Fibroblast of mammary gland (primary cell): ENCODE data around the gene LRP2.

ENCODE experiments used
- DNase-seq: peaks from one replicate; pipeline ENCODE4 v3.0.0-alpha.2; 2010; ENCODE audit warnings: low read depth
- H3K4me3 ChIP-seq: 2 replicates; pipeline ENCODE4 v1.5.1; 2011; ENCODE audit warnings: low read depth, mild to moderate bottlenecking, low read length, moderate library complexity; ENCODE audit not compliant: control insufficient read depth
- TF ChIP-seq, protein P1 (sequence below): conservative IDR thresholded peaks from 2 replicates; pipeline ENCODE4 v1.5.1; 2011; ENCODE audit warnings: low read depth, low read length, inconsistent platforms; ENCODE audit not compliant: control insufficient read depth, insufficient read depth

Gene LRP2

GRCh38 chr2:169301596-169302335, 60.6 kb downstream of the LRP2 start:
- DNase-seq: no peak
- H3K4me3 ChIP-seq: no peak overlapping the region
- TF ChIP-seq, protein P1, sequence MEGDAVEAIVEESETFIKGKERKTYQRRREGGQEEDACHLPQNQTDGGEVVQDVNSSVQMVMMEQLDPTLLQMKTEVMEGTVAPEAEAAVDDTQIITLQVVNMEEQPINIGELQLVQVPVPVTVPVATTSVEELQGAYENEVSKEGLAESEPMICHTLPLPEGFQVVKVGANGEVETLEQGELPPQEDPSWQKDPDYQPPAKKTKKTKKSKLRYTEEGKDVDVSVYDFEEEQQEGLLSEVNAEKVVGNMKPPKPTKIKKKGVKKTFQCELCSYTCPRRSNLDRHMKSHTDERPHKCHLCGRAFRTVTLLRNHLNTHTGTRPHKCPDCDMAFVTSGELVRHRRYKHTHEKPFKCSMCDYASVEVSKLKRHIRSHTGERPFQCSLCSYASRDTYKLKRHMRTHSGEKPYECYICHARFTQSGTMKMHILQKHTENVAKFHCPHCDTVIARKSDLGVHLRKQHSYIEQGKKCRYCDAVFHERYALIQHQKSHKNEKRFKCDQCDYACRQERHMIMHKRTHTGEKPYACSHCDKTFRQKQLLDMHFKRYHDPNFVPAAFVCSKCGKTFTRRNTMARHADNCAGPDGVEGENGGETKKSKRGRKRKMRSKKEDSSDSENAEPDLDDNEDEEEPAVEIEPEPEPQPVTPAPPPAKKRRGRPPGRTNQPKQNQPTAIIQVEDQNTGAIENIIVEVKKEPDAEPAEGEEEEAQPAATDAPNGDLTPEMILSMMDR: no peak

GRCh38 chr2:169300636-169301530, 61.5 kb downstream of the LRP2 start:
- TF ChIP-seq, protein P1: no peak
- H3K4me3 ChIP-seq: no peak overlapping the region
- no peak for DNase-seq

DNA sequence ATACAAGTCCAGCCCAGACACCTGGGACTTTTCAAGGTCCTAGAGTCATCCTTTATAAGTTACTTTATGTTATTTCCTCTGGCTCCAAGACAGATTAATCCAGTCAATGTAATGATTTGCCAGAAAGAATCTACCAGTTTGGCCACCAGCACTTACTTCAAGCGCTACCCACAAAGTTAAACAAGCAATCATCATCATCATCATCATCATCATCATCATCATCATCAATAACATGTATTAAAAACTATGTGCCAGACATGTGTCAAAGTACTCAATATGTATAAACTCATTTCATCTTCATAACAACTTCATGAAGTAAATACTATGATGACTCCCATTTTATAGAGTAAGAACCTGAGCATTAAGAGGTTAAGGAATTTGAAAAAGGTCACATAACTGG, 64.3 kb downstream of the LRP2 start:
- no peak for DNase-seq
- no peak overlapping the region for H3K4me3 ChIP-seq
- TF ChIP-seq, protein P1: no peak

DNA sequence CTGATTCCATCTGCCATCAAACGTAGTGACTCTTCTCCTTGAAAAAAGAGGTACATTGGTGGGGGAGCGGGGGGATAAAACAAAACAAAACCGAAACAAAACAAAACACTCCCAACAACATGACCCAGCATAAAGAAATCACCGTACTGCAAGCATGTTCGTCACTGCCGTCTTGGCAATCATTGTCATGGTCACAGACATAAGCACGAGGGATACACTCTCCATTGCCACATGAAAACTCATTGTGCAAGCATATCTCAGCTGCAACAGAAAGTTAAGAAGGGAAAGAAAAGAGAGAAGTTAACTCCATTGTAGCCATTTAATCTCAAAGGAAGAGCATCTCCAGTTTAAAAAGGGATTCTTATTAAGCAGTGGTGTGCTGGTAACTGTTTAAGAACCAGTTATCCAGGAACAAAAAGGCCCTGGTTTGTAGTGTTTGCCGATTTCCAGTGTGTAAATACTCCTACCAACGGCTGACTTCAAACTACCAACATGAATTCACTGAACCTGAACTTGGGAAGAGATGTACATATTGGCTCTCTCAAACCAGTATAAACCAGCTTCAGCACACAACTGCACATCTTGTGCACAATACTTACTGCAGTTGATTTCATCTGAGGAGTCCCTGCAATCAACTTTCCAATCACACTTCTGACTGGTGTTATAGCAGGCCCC, 68.2 kb downstream of the LRP2 start:
- TF ChIP-seq, protein P1: no peak
- no peak overlapping the region for H3K4me3 ChIP-seq
- DNase-seq: no peak

DNA sequence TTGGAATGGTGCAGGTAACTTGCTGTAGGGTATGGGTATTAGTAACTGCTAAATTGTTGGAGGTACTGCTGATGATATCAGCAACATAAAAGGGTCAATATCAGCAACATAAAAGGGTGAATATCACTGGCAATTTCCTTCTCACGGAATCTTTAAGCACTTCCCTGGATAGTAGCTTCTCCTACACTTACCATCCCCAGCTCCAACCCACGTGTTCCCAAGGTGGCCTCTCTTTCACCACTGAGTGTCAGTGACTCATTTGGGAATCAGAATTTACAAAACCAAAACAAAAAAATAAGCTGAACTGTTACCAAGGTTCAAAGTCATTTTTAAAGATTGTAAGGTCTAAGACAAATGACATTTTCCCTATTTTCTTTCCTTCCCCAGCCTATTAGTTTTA, 70.8 kb downstream of the LRP2 start:
- TF ChIP-seq, protein P1: no peak
- no peak overlapping the region for H3K4me3 ChIP-seq
- DNase-seq: peak; percentile 6

GRCh38 chr2:169290433-169290832, 71.9 kb downstream of the LRP2 start:
- DNase-seq: no peak
- TF ChIP-seq, protein P1: no peak
- no peak overlapping the region for H3K4me3 ChIP-seq
